Psoas muscle (tissue), 8 donors: ENCODE results near the gene SHROOM3. TPM values are rescaled to one million over a fixed set of nuclear protein-coding genes. Genes with fewer than 3 reads are reported as not detected.

Source experiments
- ATAC-seq, 4 donors: fragments of 200-7000 bp; cut with Tn5 transposase; one replicate each; pipeline ENCODE4 v1.9.1; 2020; ENCODE audit warnings: moderate library complexity in 3 of 4, mild to moderate bottlenecking in 2 of 4
- DNase-seq, 2 donors: peaks; one replicate each; pipeline ENCODE4 v3.0.0-alpha.2; 2020
- H3K27ac ChIP-seq: fragments of 200-600 bp; one replicate; pipeline ENCODE4 v1.8.0; 2022
- H3K27me3 ChIP-seq, 3 donors: fragments of 200-600 bp in 1 of 3; one replicate each; pipeline versions ENCODE4 v1.6.1 to v1.8.0; 2013 to 2022; ENCODE audit warnings: low read length in 2 of 3, mild to moderate bottlenecking in 2 of 3, moderate library complexity in 1 of 3; ENCODE audit not compliant: insufficient read depth in 3 of 3
- H3K36me3 ChIP-seq, 2 donors: fragments of 200-600 bp in 1 of 2; one replicate each; pipeline versions ENCODE4 v1.6.1 to v1.8.0; 2013 to 2022; ENCODE audit warnings: low read depth in 1 of 2, mild to moderate bottlenecking in 1 of 2, moderate library complexity in 1 of 2; ENCODE audit not compliant: insufficient read depth in 1 of 2
- H3K4me1 ChIP-seq: fragments of 200-600 bp; one replicate; pipeline ENCODE4 v1.8.0; 2022
- H3K4me3 ChIP-seq: fragments of 200-600 bp; one replicate; pipeline ENCODE4 v1.8.0; 2022; ENCODE audit warnings: mild to moderate bottlenecking
- H3K9me3 ChIP-seq: fragments of 200-600 bp; one replicate; pipeline ENCODE4 v1.8.0; 2022
- WGBS, 3 donors: extraction: QIAGEN DNeasy Blood & Tissue Kit; methylation state at CpG; one replicate each; pipeline versions ENCODE4 v1.1.6 to v1.1.7; 2013; 5-methylcytosine and 5-hydroxymethylcytosine counted together
- intact Hi-C, 2 donors: fragments of 100-400 bp; cut with DNase I; formaldehyde crosslinking; loops; one replicate each; pipeline versions ENCODE4 v1.11.0 to v1.14.2; 2022
- polyA plus RNA-seq, 3 donors: library from polyadenylated mRNA; stranded (reverse); fragments of 200-250 nt; gene quantifications; one replicate each; pipeline ENCODE4 v1.2.3, GENCODE V29; 2013
- total RNA-seq, 4 donors: library from RNA; stranded (reverse); fragmentation: NEBNext Ultra II Directional in 2 of 4; extraction: Animal tissue kit (Norgen Biotek cat#: 25700) in 2 of 4; gene quantifications; one replicate each; pipeline versions ENCODE4 v1.2.1 to v1.2.4, GENCODE V29; 2021 to 2023
- TF ChIP-seq, protein P1 (sequence below): fragments of 200-600 bp; IDR thresholded peaks from one replicate; pipeline ENCODE4 v1.8.0; 2022; ENCODE audit warnings: antibody characterized with exemption
- donor health status: healthy with polysubstance abuse.
- donor health status: DM: no; HTN: no; CAD: no; lungs with moderate emphysema.
- donor health status: Bipolar disorder and iron deficiency.
- donor health status: healthy.
- donor health status: DM: yes; HTN: yes; CAD: no.
- donor health status: DM: no; HTN: no; CAD: no.
- donor health status: DM: no; HTN: no; CAD: no.
- donor health status: DM: yes; HTN: yes; CAD: no.

Gene SHROOM3
- total and polyA plus RNA-seq, 7 donors, result 0.01 to 0.79 (median 0.06) TPM

DNA sequence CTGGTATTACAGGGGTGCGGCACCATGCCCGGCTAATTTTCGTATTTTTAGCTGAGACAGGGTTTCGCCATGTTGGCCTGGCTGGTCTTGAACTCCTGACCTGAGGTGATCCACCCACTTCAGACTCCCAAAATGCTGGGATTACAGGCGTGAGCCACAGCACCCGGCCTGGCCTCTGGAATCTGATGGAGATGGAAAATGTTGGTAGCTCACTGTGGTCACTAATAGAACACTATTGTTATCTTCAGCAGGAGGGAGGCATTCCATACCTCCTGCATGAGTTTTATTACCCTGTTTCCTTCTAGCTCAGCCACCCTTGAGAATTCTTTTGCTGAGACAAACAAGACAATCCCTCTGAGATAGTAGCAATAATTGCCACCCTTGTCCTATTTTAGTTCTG lies 105.0 kb downstream of the SHROOM3 start:
- no peak for ATAC-seq

DNA sequence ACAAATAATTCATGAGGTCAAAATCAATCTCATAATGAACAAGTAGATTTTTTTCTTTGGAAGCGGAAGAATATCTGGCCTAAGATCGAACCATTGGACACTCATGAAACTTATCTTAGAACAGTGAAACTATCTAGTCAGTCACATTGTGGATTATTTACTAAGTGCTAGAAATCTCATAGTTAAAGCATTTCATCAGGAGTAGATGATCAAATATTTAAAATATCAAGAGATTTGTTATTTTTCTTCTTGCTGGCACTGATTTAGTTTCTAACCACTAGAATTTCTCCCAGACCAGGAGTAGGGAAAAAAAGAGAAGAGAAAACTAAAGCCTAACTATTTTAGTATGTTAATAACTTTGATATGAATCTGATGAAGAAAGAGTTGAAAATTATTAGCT lies 105.5 kb downstream of the SHROOM3 start:
- 90 to 93% (median 93%) methylated on average over 2 of the region's 2 CpGs for WGBS, 3 donors
- Histone ChIP-seq H3K4me3 (no peak overlapping the region), H3K27me3 (no peaks in the 10 kb centered on the region), H3K36me3 (no peaks in the 10 kb centered on the region), H3K9me3 (no peaks in the 10 kb centered on the region), H3K27ac (no peak overlapping the region), H3K4me1 (no peaks in the 10 kb centered on the region)
- no peak for DNase-seq
- intact Hi-C loops, result no loop called here
- TF ChIP-seq, protein P1, sequence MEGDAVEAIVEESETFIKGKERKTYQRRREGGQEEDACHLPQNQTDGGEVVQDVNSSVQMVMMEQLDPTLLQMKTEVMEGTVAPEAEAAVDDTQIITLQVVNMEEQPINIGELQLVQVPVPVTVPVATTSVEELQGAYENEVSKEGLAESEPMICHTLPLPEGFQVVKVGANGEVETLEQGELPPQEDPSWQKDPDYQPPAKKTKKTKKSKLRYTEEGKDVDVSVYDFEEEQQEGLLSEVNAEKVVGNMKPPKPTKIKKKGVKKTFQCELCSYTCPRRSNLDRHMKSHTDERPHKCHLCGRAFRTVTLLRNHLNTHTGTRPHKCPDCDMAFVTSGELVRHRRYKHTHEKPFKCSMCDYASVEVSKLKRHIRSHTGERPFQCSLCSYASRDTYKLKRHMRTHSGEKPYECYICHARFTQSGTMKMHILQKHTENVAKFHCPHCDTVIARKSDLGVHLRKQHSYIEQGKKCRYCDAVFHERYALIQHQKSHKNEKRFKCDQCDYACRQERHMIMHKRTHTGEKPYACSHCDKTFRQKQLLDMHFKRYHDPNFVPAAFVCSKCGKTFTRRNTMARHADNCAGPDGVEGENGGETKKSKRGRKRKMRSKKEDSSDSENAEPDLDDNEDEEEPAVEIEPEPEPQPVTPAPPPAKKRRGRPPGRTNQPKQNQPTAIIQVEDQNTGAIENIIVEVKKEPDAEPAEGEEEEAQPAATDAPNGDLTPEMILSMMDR, result no peak
- ATAC-seq, result no peak

More for the DNA sequence above, 105.0 kb downstream of the SHROOM3 start:
- Histone ChIP-seq H3K9me3 (no peaks in the 10 kb centered on the region), H3K36me3 (no peaks in the 10 kb centered on the region), H3K27me3 (no peaks in the 10 kb centered on the region), H3K27ac (no peak overlapping the region), H3K4me3 (no peak overlapping the region), H3K4me1 (no peaks in the 10 kb centered on the region)
- 87 to 92% (median 89%) methylated on average over 6 of the region's 6 CpGs for WGBS, 3 donors
- no peak for DNase-seq
- TF ChIP-seq, protein P1, result no peak
- intact Hi-C loops, result no loop called here

DNA sequence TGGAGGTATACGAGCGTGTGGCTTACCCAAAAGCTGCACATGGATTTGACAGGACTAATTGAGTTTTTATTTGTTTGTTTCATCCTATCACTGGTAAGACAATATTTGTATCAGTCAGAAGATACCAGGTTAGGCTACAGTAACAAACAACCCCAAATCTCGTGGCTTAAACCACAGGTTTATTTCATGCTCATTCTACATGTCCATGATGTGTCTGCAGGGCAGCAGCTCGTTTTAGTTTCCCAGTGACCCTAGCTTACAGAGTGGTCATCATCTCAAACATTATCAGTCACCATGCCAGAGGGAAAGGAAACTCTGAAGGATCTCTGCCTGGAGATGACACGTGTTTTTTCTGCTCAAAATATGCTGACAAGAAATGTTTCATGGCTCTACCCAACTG lies 108.3 kb downstream of the SHROOM3 start:
- H3K4me1 ChIP-seq, result no peaks in the 10 kb centered on the region
- no peaks in the 10 kb centered on the region for H3K27me3 ChIP-seq
- intact Hi-C loops, result no loop called here
- WGBS, 3 donors, result 81 to 87% (median 84%) methylated on average over 5 of the region's 5 CpGs
- H3K36me3 ChIP-seq, result no peaks in the 10 kb centered on the region
- DNase-seq (no peak), ATAC-seq (no peak)
- no peaks in the 10 kb centered on the region for H3K9me3 ChIP-seq
- H3K4me3 ChIP-seq, result no peak overlapping the region
- TF ChIP-seq, protein P1, result no peak
- H3K27ac ChIP-seq, result no peak overlapping the region

DNA sequence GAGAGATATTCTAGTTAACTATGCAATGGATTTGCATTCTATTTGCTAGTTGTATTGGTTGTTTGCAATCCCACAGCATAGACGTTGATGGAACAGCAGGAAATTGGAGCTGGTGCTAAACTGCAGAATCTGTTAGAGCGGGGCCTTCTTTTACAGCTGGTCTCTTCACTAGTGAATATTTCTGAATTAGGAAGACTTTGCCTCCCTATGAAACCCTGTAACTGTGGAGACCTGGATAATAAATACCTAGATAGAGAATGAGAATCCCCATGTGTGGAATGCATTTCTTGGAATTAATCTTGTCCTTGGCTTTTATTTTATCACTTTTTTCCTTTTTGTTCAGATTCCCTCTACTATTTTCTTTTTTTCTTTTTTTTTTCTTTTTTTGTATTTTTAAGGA lies 109.7 kb downstream of the SHROOM3 start:
- intact Hi-C loops, result no loop called here
- ATAC-seq, result no peak
- Histone ChIP-seq H3K27ac (no peak overlapping the region), H3K4me3 (no peak overlapping the region), H3K36me3 (no peaks in the 10 kb centered on the region), H3K27me3 (no peaks in the 10 kb centered on the region), H3K9me3 (no peaks in the 10 kb centered on the region), H3K4me1 (no peaks in the 10 kb centered on the region)
- 88 to 98% (median 94%) methylated on average over 2 of the region's 2 CpGs for WGBS, 3 donors
- DNase-seq, result no peak
- TF ChIP-seq, protein P1, result no peak

DNA sequence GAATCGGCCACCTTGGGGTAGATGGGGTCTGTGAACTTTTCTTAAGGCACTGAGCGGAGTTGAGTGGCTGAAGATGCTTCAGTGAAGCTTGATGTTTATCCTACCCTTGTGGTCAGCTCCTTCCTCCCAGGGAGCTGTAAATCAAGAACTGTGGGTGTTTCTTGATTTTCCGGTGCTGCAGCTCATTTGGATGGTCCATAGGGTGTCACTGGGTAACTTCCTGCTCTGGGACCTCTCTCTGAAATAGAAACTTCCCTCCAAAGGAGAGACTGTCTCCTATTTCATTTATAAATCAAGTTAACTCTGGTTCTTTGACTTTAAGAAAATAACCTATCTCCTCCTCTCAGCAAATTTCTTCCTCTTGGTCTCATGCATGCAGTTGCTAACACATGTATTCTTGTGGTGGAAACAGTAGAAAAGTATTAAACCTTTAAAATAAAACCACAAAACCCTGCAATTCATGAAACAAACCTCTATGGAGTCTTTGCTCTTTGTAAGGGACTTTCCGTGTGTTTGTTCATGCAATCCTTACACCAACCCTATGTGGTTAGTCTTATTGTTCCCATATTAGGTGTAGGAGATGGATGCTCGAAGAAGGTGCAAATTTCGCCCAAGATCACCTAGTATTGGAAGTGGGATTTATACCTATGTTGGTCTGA lies 110.3 kb downstream of the SHROOM3 start:
- Histone ChIP-seq H3K9me3 (no peaks in the 10 kb centered on the region), H3K27ac (no peak overlapping the region), H3K27me3 (no peaks in the 10 kb centered on the region), H3K36me3 (no peaks in the 10 kb centered on the region), H3K4me1 (no peaks in the 10 kb centered on the region), H3K4me3 (no peak overlapping the region)
- DNase-seq (no peak), ATAC-seq (no peak)
- TF ChIP-seq, protein P1, result no peak
- WGBS, 3 donors, result 82 to 86% (median 84%) methylated on average over 6 of the region's 6 CpGs
- intact Hi-C loops, result no loop called here
